UCSD-AML1 (cell line): ENCODE results near the gene SLC20A1.
A peak's percentile ranks its signal among the peaks of the same experiment; 100 is the strongest.

Experiments
- DNase-seq: peaks from one replicate; lab custom pipeline; 2025; ENCODE audit not compliant: unreplicated experiment; lab: John Stamatoyannopoulos, UW

SLC20A1 gene

DNA sequence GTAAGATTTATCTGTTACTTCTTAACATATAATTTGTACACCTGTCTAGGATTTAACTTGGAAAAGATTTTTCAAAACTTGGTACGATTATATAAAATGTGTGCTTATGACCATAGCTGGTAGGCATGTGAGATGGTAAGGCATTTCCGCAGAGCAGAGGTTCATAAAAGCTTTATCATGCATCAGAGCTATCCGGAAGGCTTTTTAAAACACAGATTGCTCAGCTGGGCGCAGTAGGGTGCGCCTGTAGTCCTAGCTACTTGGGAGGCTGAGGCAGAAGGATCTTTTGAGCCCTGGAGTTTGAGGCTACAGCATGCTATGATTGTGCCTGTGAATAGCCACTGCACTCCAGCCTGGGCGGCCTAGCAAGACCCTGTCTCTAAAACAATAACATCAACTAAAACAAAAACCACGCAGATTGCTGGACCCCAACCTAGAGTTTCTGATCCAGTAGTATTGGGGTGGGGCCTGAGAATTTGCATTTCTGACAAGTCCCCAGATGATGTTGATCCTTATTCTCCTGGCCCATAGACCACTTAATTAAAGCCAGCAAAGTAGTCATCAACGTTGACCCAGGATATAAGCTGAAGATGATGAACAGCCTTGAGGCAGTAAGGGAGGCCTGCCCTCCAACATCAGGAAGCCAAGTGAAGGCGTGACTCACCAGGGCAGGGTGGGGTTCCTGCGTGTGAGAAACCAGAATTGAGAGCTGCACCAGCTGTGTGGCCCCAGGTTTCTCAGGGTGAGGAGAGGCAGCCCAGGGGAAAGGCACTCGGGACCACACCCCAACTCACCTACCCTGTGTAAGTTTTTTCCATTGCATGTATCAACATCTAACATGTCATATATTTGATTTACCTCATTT is 21.6 kb upstream of the SLC20A1 start:
- DNase-seq = peak; percentile 55

DNA sequence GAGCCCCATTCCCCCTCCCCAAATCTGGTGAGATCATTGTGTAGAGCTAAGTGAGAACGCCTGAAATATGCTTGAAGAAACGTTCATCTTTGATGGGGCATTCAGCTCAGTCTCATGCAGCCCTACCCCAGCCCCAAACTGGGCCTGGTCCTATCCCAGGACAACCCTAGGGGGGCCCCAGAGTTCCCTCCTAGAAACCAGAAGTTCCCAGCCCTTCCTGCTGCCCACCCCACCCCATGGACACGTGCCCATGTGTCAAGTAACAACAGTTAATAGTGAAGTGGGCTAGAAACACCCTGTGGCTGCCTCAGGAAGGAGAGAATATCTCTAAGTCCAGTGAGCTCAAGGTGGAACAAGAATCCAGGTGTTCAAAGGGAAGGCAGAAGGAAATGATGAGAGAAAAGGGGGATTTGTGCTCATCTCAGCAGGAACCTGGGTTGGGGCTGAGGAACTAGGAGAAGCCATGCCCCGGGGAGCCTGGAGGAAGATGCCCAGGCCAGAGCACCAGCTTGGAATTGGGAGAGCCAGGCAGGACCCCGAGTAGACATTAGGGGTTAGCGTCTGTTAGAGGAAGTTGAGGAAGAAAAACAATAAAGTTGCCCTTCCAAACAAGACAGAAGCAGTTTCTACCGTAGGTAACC is 20.1 kb upstream of the SLC20A1 start:
- no peak for DNase-seq

DNA sequence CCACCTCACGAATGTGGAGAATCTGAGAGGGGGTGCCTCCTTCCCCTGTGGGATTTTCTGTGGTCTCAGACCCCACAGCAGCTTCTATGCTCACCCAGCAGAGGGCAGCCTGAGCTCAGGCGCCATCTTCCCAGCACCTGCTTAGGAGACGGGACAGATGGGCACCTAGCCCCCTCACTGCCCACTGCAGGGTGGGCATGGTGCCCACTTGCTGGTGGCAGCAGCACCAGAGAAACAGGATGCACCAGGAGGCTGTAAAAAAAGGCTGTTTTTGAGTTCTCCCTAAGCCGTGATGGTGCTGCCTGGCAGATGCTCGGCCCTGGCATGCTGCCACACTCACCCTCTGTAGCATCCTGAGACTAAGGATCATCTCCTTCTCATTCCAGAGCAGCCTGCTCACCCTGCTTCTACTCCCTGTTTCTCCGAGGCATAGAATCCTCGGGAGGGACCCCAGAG is 19.1 kb upstream of the SLC20A1 start:
- DNase-seq = peak; percentile 74

GRCh38 chr2:112627060-112628040 is 18.4 kb upstream of the SLC20A1 start:
- DNase-seq = peak; percentile 77

- no peak for DNase-seq
These were observed 16.5 kb upstream of the SLC20A1 start for GRCh38 chr2:112629224-112629623.

- no peak for DNase-seq
These were observed 15.9 kb upstream of the SLC20A1 start for GRCh38 chr2:112629823-112630222.

GRCh38 chr2:112630268-112630667 is 15.5 kb upstream of the SLC20A1 start:
- DNase-seq = no peak

GRCh38 chr2:112633708-112634107 is 12.0 kb upstream of the SLC20A1 start:
- DNase-seq = no peak

DNA sequence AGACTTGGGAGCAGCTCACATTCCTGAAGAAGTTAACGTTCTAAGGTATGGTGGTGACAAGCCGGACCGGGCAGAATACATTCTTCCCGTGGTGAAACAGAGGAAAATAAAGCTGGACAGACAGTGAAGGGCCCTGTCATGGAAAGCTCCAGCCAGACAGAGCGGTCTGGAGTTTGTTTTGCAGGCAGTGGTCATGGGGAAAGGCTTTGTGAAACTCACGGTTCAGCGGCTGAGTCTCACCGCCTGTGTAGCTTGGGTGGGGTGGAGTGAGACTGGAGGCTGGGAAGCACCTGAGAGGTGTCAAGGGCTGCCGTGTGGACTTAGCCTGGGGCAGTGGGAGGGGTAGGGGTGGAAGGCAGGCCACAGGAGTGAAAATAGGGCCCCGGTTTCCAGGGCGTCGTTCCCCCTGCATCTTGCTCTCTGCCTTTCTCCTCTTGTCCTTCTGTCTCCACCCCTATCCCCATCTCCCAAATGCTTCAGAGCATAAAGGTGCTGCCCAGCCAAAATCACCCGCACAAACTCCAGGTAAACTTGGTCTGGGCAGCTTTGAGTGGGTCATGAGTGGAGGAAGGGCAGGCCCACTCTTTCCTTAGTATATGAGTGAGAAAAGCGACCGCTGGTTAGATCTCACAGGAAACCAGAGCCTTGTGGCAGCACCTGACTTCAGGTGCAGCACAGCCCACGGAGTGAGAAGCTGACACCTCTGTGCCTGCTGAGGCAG is 11.4 kb upstream of the SLC20A1 start:
- DNase-seq = no peak

- DNase-seq = no peak
These were observed 10.9 kb upstream of the SLC20A1 start for GRCh38 chr2:112634874-112635157.

DNA sequence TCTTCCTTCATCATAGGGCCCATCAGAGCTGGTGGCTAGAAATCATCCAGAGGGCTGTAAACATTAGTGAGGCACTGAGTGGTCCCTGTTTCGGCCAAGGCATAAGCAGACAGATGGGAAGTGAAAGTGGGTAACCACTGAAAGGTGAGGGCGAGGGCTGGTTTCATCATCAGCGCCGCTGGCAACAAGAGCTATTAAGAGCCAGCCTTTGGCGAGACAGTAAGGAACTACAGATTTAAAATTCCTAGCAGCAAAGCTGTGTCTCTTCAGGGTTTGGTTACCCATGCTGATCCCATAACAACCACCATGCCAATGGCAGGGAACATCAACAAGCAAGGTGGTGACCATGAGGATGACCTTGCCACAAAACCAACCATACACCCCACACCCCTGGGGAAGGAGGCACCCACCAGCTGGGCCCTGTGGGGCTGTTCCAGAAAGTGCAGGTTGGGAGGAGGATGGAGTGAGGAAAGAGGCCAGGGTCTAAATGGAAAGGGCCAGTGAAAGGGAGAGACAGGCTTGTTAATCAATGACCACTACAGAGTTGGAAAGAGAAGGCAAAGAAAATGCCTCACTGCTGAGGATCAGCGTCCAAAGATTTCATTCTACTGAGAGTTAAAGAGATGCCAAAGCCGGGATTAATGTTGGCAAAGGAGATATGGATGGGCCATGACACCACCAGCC is 9.0 kb upstream of the SLC20A1 start:
- no peak for DNase-seq

DNA sequence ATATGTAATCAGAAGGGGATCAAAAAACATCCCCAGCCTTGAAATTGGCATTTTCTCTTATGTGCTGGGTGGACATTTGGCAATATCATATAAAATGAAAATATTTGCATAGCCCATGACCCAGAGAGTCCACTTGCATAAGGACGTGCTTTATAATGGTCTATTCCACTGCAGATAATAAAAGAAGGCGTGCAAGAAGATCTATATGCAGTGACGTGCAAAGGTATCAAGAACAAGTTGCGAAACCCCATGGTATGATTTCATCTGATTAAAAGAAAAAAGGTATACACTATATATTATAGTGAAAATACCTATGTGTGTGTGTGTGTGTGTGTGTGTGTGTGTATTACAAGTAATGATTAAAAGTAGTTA is 8.5 kb upstream of the SLC20A1 start:
- DNase-seq = no peak

- no peak for DNase-seq
These were observed 5.8 kb upstream of the SLC20A1 start for GRCh38 chr2:112639936-112640335.

- no peak for DNase-seq
These were observed 5.3 kb upstream of the SLC20A1 start for GRCh38 chr2:112640467-112640799.

GRCh38 chr2:112640800-112641675 is 4.7 kb upstream of the SLC20A1 start:
- peak; percentile 49 for DNase-seq

- DNase-seq = no peak
These were observed 4.0 kb upstream of the SLC20A1 start for GRCh38 chr2:112641701-112642100.

- DNase-seq = no peak
These were observed 3.2 kb upstream of the SLC20A1 start for GRCh38 chr2:112642561-112642960.

DNA sequence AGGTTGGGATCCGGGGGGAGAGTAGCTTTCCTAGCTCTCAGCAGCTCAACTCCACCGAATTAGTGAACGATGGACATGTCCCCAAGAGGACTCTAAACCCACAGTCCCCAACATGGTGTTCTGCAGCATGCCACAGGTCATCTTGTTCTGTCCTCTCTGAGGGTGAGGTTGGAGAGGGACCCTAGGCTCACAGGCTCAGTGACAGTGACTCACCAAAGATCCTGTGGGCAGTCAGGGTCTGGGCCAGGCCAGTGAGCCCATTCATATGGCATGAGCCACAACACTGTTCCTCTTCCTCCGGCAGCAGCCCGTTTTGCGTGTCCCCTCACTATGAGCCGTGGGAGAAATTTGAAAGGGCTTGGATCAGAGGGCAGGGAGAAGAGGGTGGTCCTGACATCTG is 2.8 kb upstream of the SLC20A1 start:
- DNase-seq = no peak

DNA sequence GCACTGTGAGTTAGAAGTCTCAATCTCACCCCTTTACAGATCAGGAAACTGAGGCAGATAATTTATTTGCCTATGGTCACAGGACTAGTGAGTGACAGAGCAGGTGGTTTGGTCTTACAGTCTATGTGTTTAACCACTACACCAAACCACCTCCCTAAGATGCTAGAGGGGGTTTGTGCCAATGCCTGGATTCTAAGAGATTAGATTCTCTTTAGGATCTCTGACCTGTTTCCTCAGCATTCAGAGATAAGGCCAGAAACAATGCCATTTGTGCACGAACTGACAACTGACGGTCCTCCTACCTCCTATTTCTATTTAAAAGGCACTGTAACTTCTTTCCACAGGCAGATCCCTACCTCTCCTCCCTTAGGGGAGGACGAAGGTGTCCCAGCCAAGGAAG is 2.3 kb upstream of the SLC20A1 start:
- DNase-seq = no peak
